ENCODE measurements around the gene LRRC41. TPM values are rescaled to one million over a fixed set of nuclear protein-coding genes. Genes with fewer than 3 reads are reported as not detected.

Gene LRRC41
- total and polyA plus RNA-seq, 2 donors (not counting 1 experiment from before 2014, with no cell fraction given) = 20.1 to 39.0 TPM

GRCh38 chr1:46281021-46281420 is 22.4 kb downstream of the LRRC41 start:
- no peak overlapping the region for H3K4me2 ChIP-seq (replicated peaks; ENCODE audit: low read depth, low read length, poor library complexity, severe bottlenecking)
- WGBS (ENCODE audit: insufficient coverage) = 100% methylated on average over 13 of the region's 14 CpGs
- intact Hi-C loops (cut with micrococcal nuclease) = no loop called here
- H3K27me3 ChIP-seq (replicated peaks in 1 of 4; ENCODE audit: control extremely low read depth in 1 of 4, control insufficient read depth in 3 of 4, insufficient read depth in 4 of 4, low read length in 3 of 4) = no peaks in the 10 kb centered on the region
- H3K79me2 ChIP-seq (ENCODE audit: control insufficient read depth, insufficient read depth, low read length) = no peaks in the 10 kb centered on the region
- TF ChIP-seq CTCF (IDR thresholded peaks at IDR 0.05) (no peak), EZH2 (IDR thresholded peaks at IDR 0.05; ENCODE audit: borderline replicate concordance, insufficient read depth, low read depth, low read length, poor library complexity, severe bottlenecking) (no peak)
- H3K9ac ChIP-seq (ENCODE audit: low read length) = no peak overlapping the region
- ChIA-PET CTCF (interaction anchor here (2.2 kb wide), 1 partner anchor 67 kb away, joined by 7 read pairs; no protein-coding TSS in a partner anchor), POLR2A (no interaction called here)
- no peak for ATAC-seq (ENCODE audit: low read depth)
- no peaks in the 10 kb centered on the region for H3K4me1 Mint-ChIP-seq
- no peaks in the 10 kb centered on the region for H3K27me3 Mint-ChIP-seq
- peaks cover 4 to 41% of the 10 kb centered on the region in 2 experiments for H3K36me3 ChIP-seq (replicated peaks in 1 of 2; ENCODE audit: control extremely low read depth in 1 of 2, control insufficient read depth in 1 of 2, extremely low read depth in 1 of 2, insufficient read depth in 2 of 2, low read length in 1 of 2)
- no peaks in the 10 kb centered on the region for H4K20me1 ChIP-seq (ENCODE audit: control insufficient read depth, insufficient read depth, low read length, poor library complexity, severe bottlenecking)
- no peaks in the 10 kb centered on the region for H3K4me1 ChIP-seq (ENCODE audit: control insufficient read depth in 2 of 2, insufficient read depth in 2 of 2, low read length in 2 of 2)
- H2AFZ ChIP-seq (ENCODE audit: insufficient read depth, low read depth, low read length, poor library complexity, severe bottlenecking) = no peak overlapping the region
- H3K27ac ChIP-seq (ENCODE audit: low read length in 2 of 2) = no peak overlapping the region
- H3K27ac Mint-ChIP-seq = no peak overlapping the region
- H3K4me3 ChIP-seq (ENCODE audit: control extremely low read depth in 1 of 5, extremely low read depth in 1 of 5, insufficient read depth in 1 of 5, low read depth in 2 of 5, low read length in 4 of 5) = no peak overlapping the region
- no peak for DNase-seq
- H3K4me3 Mint-ChIP-seq = no peak overlapping the region
- H3K9me3 Mint-ChIP-seq (ENCODE audit: insufficient read depth) = no peaks in the 10 kb centered on the region
- no peaks in the 10 kb centered on the region for H3K9me3 ChIP-seq (ENCODE audit: control extremely low read depth in 1 of 3, control insufficient read depth in 2 of 3, insufficient read depth in 1 of 3, low read length in 2 of 3)

GRCh38 chr1:46280092-46280491 is 23.3 kb downstream of the LRRC41 start:
- 93% methylated on average over 3 of the region's 3 CpGs for WGBS (ENCODE audit: insufficient coverage)
- ATAC-seq (ENCODE audit: low read depth) (no peak), DNase-seq (no peak)
- Histone ChIP-seq H3K9ac (ENCODE audit: low read length) (no peak overlapping the region), H3K9me3 (ENCODE audit: control extremely low read depth in 1 of 3, control insufficient read depth in 2 of 3, insufficient read depth in 1 of 3, low read length in 2 of 3) (no peaks in the 10 kb centered on the region), H3K27me3 (replicated peaks in 1 of 4; ENCODE audit: control extremely low read depth in 1 of 4, control insufficient read depth in 3 of 4, insufficient read depth in 4 of 4, low read length in 3 of 4) (no peaks in the 10 kb centered on the region), H3K4me2 (replicated peaks; ENCODE audit: low read depth, low read length, poor library complexity, severe bottlenecking) (no peak overlapping the region), H3K4me1 (ENCODE audit: control insufficient read depth in 2 of 2, insufficient read depth in 2 of 2, low read length in 2 of 2) (no peaks in the 10 kb centered on the region), H3K4me3 (ENCODE audit: control extremely low read depth in 1 of 5, extremely low read depth in 1 of 5, insufficient read depth in 1 of 5, low read depth in 2 of 5, low read length in 4 of 5) (no peak overlapping the region), H3K79me2 (ENCODE audit: control insufficient read depth, insufficient read depth, low read length) (no peaks in the 10 kb centered on the region), H3K27ac (ENCODE audit: low read length in 2 of 2) (no peak overlapping the region), H2AFZ (ENCODE audit: insufficient read depth, low read depth, low read length, poor library complexity, severe bottlenecking) (no peak overlapping the region), H4K20me1 (ENCODE audit: control insufficient read depth, insufficient read depth, low read length, poor library complexity, severe bottlenecking) (no peaks in the 10 kb centered on the region), H3K36me3 (replicated peaks in 1 of 2; ENCODE audit: control extremely low read depth in 1 of 2, control insufficient read depth in 1 of 2, extremely low read depth in 1 of 2, insufficient read depth in 2 of 2, low read length in 1 of 2) (peaks cover 4 to 35% of the 10 kb centered on the region in 2 experiments)
- Mint-ChIP-seq H3K27me3 (no peaks in the 10 kb centered on the region), H3K27ac (no peak overlapping the region), H3K4me1 (no peaks in the 10 kb centered on the region), H3K4me3 (no peak overlapping the region), H3K9me3 (ENCODE audit: insufficient read depth) (no peaks in the 10 kb centered on the region)
- intact Hi-C loops (cut with micrococcal nuclease) = no loop called here
- POLR2A ChIA-PET = no interaction called here
- TF ChIP-seq EZH2 (IDR thresholded peaks at IDR 0.05; ENCODE audit: borderline replicate concordance, insufficient read depth, low read depth, low read length, poor library complexity, severe bottlenecking) (no peak), CTCF (IDR thresholded peaks at IDR 0.05) (no peak)
- CTCF ChIA-PET = no interaction called here

Measured in B cell (primary cell).